HL-60/S4 treated with retinoic acid at 250 ng/mL for 4 days and 3 days (cell line): Measurements from ENCODE around the gene PCCB.
"Not testable (repeated sequence)": the region's sequence is repeated elsewhere in the genome, so short reads cannot be mapped to it uniquely, and the experiment has no call there.

Experiments used
- in situ Hi-C: fragments of 300-500 bp; cut with MboI; formaldehyde crosslinking; loops from 2 replicates; pipeline ENCODE4 v1.7.0; 2022; ENCODE audit warnings: low sequenced_read_pairs

The PCCB gene

DNA sequence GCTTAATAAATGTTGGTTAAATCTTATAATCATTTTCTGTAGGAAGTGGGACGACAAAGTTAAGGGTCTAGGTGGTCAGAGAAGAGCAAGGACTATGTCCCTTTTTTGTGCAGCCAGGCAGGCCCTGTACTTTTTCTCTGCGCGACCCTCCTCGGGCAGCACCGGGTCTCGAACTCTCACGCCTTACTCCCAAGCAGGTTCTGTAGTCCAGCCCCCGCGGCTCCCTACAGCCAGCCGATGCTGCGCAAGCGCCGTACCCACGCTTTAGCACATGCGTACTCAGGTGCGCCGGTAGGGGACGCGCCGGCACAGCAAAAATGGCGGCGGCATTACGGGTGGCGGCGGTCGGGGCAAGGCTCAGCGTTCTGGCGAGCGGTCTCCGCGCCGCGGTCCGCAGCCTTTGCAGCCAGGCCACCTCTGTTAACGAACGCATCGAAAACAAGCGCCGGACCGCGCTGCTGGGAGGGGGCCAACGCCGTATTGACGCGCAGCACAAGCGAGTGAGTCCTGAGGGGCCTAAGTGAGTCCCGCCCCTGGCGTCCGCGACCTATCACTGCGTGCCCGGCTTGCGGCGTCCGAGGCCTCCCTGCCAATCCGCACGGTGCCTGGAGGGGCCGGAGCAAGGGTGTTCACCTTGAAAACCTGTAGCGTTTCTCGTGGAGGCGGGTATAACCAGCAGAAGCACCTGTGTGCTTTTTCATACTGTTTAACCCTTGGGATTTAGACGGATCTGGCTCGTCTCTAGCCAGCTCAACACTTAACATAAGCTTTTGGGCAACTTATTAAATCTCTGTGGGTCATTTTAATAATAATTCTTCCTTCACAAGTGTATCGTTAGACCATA, at the start of gene PCCB:
Gene PCCB, plus strand, starts transcription at position 282 of the 844 bp plus-strand sequence. Its CDS starts 36 bp downstream, at position 318.
- in situ Hi-C loops, result no loop called here

DNA sequence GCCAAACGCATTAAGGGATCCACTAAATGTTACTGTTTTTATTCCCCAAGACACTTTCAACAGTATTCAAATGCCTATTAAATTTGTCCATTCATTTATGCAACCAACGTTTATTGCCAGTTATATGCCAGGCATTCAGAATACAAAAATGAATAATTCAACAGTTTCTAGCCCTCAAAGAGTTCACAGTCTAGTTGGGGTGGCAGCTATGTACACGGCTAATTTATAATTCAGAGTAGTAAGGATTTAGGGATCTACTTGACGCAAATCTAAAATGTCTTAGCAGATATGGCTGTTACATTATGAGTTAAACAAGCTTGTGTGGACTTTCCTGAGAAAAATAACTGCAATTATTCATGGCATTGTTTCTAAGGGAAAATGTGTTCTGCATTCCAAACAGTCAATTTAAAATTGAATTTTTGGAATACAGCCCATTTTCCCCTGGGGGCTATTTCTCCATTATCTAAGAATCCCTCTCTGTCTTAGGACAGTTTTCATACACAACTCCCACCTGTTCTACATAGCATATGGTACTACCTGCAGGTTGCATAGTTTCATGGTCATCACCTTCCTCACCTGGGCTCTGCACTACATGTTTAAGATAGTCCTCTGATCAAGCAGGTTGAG, 42.5 kb upstream of the PCCB start:
- in situ Hi-C loops, result no loop called here

GRCh38 chr3:136209921-136210320, 40.2 kb upstream of the PCCB start:
- in situ Hi-C loops, result no loop called here

DNA sequence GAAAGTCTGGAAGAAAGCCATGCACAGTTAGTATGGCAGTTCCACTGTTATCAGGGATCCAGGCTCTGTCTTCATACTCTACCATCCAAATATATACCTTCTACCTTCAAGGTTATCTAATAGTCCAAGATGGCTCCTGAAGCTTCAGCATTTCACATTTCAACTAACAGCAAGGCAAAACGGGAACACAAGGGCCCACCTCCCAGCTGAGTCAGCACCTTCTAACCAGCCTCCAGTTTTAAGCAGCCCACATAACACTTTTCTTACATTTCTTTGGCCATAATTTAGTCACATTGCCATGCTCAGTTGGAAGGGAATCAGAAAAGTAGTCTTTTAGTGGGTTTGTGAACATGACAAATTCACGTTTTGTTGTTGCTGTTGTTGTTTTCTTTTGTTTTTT, 38.6 kb upstream of the PCCB start:
- in situ Hi-C loops, result no loop called here

GRCh38 chr3:136222746-136223145, 27.4 kb upstream of the PCCB start:
- in situ Hi-C loops, result not testable (repeated sequence)

DNA sequence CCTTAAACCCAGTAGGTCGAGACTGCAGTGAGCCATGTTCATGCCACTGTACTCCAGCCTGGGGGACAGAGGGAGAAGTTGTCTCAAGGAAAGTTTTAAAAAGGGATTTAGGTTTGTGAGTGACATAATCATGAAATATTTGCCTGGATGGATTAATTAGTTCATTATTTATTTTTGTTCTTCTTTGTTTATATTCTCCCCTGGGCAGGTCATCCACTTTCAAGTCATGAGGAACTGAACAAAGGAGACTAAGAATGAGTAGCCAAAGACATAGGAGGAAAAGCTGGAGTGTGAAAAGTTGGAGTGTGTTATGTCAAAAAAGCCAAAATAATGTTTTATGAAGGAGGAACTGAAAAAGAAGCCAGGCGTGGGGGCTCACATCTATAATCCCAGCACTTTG, 17.7 kb upstream of the PCCB start:
- in situ Hi-C loops, result no loop called here

- in situ Hi-C loops, result no loop called here
Measured at GRCh38 chr3:136235545-136235944, 14.6 kb upstream of the PCCB start.

DNA sequence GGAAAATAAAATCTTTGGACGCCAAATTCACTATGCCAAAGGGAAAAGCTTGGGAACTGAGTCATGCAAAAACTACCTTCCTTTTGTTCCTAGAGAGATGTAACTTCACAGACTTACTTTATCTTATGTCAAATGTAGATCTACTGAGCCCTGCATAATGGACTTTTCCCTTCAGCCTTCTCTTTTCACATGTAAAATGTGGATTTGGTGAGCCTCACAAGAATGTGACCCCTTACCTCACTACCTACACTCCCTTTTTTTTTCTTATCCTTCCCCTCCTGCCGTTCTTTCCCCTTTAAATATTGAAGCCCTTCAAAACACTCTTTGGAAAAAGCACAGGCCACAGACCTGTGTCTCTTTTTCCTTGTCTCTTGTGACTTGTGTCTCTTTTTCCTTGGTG, 14.0 kb upstream of the PCCB start:
- in situ Hi-C loops, result no loop called here

- in situ Hi-C loops, result no loop called here
Measured at GRCh38 chr3:136237103-136237502, 13.0 kb upstream of the PCCB start.

- in situ Hi-C loops, result no loop called here
Measured at GRCh38 chr3:136237961-136238649, 12.0 kb upstream of the PCCB start.

DNA sequence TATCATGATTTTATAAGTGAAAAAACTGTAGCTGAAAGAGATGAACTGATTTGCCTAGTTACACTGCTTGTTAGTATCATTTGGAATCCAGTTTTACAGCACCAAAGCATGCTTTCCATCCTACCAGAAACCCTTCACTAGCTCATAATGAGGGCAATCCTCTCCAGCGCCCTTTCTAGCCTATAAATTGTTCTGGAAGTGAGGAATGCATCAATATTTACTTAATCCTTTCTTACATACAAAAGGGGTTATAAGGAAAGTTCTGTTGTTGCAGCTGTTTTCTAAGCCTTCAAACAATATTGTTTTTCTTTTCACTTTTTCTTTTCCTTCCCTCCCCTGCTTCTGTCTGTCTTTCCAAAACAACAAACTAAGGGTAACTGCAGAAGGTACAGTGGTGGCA, 11.0 kb upstream of the PCCB start:
- in situ Hi-C loops, result no loop called here

DNA sequence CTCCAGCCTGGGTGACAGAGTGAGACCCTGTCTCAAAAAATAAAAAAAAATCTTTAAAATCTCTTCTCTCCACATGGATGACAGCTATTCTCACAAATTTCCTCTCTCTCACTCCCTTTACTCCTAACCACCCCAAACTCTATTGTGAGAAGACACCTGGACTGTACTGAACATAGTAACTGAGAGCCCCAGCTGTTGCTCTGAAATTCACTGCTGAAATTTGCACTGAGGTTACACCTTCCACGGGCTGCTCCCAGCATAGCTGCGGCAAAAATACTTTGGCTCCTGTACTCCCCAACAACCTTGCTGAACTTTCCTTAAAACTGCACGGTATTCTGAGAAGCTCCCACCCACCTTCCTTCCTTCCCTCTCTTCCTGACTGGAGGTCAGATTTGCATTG, 4.4 kb upstream of the PCCB start:
- in situ Hi-C loops, result no loop called here

- in situ Hi-C loops, result no loop called here
Measured at GRCh38 chr3:136247436-136247835, 2.7 kb upstream of the PCCB start.

DNA sequence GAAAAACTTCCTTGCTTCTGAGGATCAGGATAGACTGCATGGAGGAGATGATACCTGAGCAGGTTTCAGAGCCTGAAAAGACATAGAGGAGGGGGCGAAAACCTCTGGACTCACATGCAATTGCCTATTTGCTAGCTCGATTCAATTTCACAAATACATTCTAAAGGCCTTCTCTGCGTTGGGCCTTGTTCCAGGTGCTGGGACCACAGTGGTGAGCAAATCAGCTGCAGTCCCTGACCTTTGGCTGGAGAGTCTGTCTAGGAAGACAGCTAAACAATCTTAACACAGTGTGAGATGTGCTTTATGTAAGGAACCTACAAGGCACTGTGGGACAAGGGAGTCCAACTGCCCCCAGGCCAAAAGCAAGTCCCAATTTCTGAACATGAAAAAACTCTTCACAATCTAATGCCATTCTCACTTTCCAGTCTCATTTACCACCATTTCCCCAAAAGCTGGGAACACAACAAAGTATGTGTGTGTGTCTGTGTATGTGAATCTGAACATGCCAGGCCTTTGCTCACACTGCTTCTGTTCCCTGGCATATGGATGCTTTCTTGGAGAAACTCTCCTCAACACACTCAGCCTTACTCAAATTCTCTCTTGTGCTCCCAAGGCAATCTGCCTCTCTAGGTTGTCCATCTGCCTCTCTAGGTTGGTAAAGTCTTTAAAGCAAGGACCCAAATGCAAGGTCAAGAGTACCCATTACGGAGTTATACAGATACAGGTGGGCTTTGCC, 2.1 kb upstream of the PCCB start:
- in situ Hi-C loops, result no loop called here

DNA sequence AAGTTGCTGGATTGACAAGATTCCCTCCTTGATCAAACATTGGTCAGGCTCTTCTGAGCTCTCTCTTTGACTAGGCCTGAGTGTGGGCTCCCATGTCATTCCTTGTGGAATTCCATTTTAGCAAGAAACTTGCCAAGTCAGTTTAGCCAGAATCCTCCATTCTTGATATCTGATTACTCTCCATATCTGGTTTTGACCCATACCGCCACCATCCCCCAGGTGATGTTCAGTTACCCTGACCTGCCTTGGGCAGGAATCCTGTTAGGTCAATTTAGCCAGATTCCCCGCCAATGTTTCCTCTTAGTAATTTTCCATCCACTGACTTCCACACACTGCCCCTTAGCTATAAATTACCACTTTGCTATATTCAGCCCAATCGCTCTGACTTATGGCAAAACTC, 1.0 kb upstream of the PCCB start:
- in situ Hi-C loops, result no loop called here

GRCh38 chr3:136249593-136249992, 547 bp upstream of the PCCB start:
- in situ Hi-C loops, result no loop called here

DNA sequence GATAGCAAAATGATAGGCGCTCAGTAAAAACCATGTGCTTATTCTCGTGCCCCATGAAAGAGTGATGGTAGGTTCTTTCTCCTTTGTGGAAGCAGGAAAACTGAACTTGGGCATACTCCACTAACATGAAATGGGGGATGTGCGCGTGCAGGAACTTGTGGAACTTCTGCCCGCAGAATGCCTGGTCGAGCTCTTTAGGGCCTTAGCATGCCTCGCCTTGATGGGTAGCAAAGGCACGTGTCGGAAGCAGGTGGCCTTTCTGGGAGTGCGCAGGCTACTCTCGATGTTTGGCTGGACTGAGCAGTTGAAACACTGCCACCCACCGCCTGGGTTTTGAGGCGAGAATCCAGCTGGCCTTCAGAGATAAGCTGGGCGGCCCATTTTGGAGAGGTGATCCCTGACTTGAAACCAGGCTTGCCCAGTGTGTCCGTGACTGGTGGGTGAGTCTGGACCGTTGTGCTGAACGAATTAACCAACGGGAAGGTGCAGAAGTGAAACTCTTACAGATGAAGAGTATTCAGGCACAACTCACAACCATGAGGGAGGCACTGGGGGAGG, 842 bp downstream of the PCCB start:
- in situ Hi-C loops, result no loop called here

- in situ Hi-C loops, result no loop called here
Measured at GRCh38 chr3:136251511-136251910, 1.4 kb downstream of the PCCB start.

DNA sequence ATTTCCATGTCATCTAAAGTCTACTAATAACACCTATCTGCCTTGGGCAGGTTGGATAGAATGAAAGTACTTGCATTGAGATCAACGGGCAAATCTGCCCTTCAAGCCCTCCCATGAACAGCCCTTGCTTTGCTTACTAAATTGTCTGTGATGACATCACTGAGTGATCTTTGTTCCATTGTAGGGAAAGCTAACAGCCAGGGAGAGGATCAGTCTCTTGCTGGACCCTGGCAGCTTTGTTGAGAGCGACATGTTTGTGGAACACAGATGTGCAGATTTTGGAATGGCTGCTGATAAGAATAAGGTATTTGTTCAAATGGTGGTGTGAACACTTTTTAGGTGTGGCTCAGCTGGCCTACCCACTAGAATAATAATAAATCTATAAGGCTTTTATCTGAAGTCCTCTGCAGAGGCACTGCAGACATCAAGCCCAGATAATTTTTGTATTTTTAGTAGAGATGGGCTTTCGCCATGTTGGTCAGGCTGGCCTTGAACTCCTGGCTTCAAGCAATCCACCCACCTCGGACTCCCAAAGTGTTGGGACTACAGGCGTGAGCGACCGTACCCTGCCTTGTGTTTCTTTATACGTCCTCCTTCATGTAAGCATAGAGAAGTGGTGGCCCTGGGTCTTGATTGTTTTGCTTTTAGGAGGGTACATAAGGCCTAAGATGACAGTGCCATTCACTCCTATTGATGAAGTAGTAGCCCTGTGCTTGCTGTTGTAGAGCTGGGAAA, 5.7 kb downstream of the PCCB start:
- in situ Hi-C loops, result no loop called here

DNA sequence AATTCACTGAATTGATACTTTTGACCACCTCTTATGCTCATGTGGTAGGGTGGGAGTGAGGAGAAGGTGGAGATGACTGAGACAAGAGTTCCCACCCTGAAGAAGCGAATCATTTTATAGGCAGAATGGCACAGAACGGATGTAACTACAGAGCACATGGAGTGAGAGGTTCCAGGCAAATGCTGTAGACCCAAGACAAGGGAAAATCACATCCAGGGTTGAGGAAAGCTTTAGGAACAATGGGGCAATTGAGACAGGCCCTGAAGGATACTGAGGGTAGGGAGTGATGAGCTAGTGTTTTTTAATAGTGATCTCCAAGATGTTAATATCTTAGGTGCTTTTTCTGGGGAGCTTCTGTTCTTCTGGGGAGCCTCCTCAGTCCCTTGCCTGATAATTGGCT, 8.1 kb downstream of the PCCB start:
- in situ Hi-C loops, result no loop called here
